Measurements from ENCODE around the gene ZNF385B.
"Not testable (repeated sequence)": the region's sequence is repeated elsewhere in the genome, so short reads cannot be mapped to it uniquely, and the experiment has no call there.

Gene ZNF385B

DNA sequence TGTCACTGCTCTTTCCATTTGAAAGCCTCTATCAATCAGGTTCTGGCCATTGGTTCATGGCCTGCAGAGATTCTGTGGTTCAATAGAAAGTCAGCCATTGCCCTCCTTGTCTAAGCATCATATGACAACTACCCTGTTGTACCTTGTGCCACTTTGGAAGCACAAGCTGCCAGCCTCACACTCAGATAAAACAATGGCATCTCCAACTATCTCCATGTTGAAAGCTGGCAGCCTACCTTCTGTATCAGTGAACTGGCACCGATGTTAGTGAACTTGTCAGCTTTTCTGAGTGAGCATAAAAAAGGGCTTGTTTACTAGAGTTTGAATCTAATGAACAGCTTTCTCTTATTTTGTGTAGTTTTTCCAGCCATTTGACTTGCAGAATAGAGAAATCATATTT, 393.5 kb downstream of the ZNF385B start:
- DNase-seq (ENCODE audit: low read depth): no peak

DNA sequence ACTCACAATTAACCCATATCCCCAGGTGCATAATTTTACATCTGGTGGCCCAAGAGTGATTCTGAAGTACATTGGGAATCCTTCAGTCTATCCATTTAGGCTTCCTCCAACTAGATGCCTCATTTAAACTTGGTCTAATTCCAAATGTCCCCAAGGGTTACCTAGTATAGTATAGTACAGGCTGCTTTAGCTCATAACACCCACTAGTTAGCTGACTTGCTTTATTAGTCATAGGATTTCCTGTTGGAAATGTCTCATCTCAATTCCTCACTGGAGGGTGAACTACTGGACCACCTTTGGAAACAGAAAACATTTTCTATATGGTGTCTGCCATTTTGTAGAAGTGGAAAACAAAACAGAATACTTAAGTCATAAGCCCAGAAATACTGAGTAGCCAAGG, 394.3 kb downstream of the ZNF385B start:
- DNase-seq (ENCODE audit: low read depth): peak; percentile 79
- no peak overlapping the region for H3K4me3 ChIP-seq (ENCODE audit: control insufficient read depth, low read depth, low read length)
- TF ChIP-seq, protein P1, sequence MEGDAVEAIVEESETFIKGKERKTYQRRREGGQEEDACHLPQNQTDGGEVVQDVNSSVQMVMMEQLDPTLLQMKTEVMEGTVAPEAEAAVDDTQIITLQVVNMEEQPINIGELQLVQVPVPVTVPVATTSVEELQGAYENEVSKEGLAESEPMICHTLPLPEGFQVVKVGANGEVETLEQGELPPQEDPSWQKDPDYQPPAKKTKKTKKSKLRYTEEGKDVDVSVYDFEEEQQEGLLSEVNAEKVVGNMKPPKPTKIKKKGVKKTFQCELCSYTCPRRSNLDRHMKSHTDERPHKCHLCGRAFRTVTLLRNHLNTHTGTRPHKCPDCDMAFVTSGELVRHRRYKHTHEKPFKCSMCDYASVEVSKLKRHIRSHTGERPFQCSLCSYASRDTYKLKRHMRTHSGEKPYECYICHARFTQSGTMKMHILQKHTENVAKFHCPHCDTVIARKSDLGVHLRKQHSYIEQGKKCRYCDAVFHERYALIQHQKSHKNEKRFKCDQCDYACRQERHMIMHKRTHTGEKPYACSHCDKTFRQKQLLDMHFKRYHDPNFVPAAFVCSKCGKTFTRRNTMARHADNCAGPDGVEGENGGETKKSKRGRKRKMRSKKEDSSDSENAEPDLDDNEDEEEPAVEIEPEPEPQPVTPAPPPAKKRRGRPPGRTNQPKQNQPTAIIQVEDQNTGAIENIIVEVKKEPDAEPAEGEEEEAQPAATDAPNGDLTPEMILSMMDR (conservative IDR thresholded peaks at IDR 0.05; ENCODE audit: control insufficient read depth, insufficient read depth, low read depth, low read length): no peak

More for the DNA sequence above, 393.5 kb downstream of the ZNF385B start:
- no peak overlapping the region for H3K4me3 ChIP-seq (ENCODE audit: control insufficient read depth, low read depth, low read length)
- TF ChIP-seq, protein P1 (conservative IDR thresholded peaks at IDR 0.05; ENCODE audit: control insufficient read depth, insufficient read depth, low read depth, low read length): no peak

DNA sequence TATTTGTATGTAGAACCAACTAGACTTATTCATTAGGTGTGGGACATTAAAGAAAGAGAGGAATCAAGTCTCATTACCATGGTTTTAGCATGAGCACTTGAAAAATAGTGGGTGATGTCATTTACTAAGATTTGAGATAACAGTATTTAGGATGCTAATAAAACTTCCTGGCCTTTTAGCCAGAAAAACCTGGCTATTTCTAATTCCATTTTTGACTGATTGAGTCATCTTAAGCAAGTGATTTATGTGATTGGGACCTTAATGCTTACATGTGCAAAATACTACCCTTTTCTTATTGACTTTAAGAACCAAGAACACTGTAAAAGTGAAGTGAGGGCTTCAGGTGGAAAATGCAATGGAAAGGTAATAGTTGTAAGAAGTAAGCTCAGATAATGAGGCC, 400.0 kb downstream of the ZNF385B start:
- TF ChIP-seq, protein P1 (conservative IDR thresholded peaks at IDR 0.05; ENCODE audit: control insufficient read depth, insufficient read depth, low read depth, low read length): no peak
- no peak overlapping the region for H3K4me3 ChIP-seq (ENCODE audit: control insufficient read depth, low read depth, low read length)
- DNase-seq (ENCODE audit: low read depth): no peak

DNA sequence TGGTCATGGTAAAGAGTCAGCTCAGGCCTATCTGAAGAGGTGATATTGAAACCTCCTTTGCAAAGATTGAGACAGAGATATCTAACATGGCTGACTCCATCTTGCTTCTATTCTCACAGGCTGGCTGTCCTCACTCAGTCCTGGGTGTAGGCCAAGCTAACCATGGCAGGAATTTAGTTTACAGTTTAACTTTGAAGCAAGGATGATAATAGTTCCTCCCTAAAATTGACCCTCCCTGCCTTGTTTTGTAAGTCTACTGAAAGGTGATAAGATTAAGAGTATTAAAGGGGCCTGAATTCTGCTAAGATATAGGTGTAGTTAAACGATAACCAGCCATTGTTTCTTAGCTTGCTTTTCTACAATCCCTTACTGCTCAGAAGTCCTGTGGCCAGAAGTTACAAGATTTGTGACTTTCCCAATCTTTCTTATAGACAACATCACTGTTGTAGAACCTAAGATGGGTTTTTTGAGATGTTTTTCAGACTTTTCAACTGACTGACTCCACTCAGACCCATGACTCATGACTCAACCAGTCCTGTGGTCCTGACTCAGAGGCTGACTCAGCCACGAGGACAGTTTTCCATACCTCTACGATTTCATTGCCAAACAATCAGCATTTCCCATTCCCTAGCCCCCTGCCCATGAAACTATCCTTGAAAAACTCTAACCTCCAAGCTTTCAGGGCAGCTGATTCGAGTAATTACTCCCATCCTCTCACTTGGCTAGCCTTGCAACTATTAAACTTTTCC, 401.1 kb downstream of the ZNF385B start:
- TF ChIP-seq, protein P1 (conservative IDR thresholded peaks at IDR 0.05; ENCODE audit: control insufficient read depth, insufficient read depth, low read depth, low read length): no peak
- H3K4me3 ChIP-seq (ENCODE audit: control insufficient read depth, low read depth, low read length): no peak overlapping the region
- peak; percentile 99 for DNase-seq (ENCODE audit: low read depth)

DNA sequence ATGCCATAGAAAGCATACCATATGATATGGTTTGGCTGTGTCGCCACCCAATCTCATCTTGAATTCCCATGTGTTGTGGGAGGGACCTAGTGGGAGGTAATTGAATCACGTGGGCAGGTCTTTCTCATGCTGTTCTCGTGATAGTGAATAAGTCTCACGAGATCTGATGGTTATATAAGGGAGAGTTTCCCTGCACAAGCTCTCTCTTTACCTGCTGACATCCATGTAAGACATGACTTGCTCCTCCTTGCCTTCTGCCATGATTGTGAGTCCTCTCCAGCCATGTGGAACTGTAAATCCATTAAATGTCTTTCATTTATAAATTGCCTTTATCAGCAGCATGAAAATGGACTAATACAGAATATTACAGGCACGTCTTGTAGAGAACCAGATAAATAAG, 403.3 kb downstream of the ZNF385B start:
- H3K4me3 ChIP-seq (ENCODE audit: control insufficient read depth, low read depth, low read length); DNase-seq (ENCODE audit: low read depth): not testable (repeated sequence)

DNA sequence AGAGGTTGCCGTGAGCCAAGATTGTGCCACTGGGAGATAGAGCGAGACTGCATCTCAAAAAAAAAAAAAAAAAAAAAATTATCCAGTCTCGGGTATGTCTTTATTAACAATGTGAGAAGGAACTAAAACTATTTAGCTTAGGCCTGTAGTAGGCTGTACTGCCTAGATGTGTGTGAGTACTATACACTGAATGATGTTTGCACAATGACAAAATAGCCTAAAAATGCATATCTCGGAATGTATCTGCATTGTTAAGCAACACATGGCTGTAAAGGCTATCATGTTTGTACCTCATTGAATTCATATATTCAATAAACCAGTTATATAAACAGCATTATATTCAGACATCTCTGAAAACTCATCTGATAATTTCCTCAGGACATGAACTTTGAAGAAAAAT, 405.6 kb downstream of the ZNF385B start:
- H3K4me3 ChIP-seq (ENCODE audit: control insufficient read depth, low read depth, low read length): no peak overlapping the region
- no peak for DNase-seq (ENCODE audit: low read depth)
- TF ChIP-seq, protein P1 (conservative IDR thresholded peaks at IDR 0.05; ENCODE audit: control insufficient read depth, insufficient read depth, low read depth, low read length): no peak

DNA sequence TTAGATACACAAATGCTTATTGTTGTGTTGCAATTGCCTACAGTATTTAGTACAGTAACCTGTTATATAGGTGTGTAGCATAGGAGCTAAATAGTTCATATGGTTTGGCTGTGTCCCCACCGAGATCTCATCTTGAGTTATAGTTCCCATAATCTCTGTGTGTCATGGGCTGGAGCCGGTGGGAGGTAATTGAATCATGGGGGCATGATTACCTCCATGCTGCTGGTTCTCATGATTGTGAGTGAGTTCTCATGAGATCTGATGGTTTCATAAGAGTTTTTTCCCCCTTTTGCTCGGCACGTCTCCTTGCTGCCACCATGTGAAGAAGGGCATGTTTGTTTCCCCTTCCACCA, 406.3 kb downstream of the ZNF385B start:
- DNase-seq (ENCODE audit: low read depth): peak; percentile 40

More for the DNA sequence above, 406.3 kb downstream of the ZNF385B start:
- no peak overlapping the region for H3K4me3 ChIP-seq (ENCODE audit: control insufficient read depth, low read depth, low read length)
- TF ChIP-seq, protein P1 (conservative IDR thresholded peaks at IDR 0.05; ENCODE audit: control insufficient read depth, insufficient read depth, low read depth, low read length): no peak
